ENCODE measurements around the gene POLE4.

Gene POLE4

GRCh38 chr2:74939919-74940812, 18.3 kb upstream of the POLE4 start:
- no peak for TF ChIP-seq CTCF (IDR thresholded peaks at IDR 0.05; ENCODE audit: low read depth, low read length)
- in situ Hi-C loops (cut with HindIII; ENCODE audit: low sequenced_read_pairs): no loop called here
- DNase-seq (ENCODE audit: low read depth, low spot score): no peak
- no peak overlapping the region for H3K4me3 ChIP-seq (ENCODE audit: low read depth, low read length)

DNA sequence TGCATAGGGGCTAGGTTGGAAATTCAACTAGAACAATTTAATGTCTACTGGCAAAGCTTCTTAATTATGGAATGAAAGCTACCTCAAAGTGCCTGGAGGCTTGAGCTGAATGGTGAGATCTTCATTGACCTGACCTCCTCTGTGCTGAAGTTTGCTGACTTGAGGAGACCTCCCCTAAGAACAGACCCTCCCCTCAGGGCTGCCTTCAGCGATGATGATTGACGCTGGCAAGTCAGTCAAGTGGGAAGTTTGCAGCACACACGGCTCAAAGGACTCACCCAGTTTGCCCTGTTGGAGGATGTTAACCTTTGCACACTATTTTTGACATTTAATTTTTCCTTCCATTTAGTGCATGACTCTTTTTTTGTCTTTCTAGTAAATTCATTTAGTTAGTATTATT, 17.2 kb upstream of the POLE4 start:
- no peak for TF ChIP-seq CTCF (IDR thresholded peaks at IDR 0.05; ENCODE audit: low read depth, low read length)
- no peak for DNase-seq (ENCODE audit: low read depth, low spot score)
- no peak overlapping the region for H3K4me3 ChIP-seq (ENCODE audit: low read depth, low read length)
- in situ Hi-C loops (cut with HindIII; ENCODE audit: low sequenced_read_pairs): no loop called here

GRCh38 chr2:74942263-74942662, 16.2 kb upstream of the POLE4 start:
- H3K4me3 ChIP-seq (ENCODE audit: low read depth, low read length): no peak overlapping the region
- no peak for DNase-seq (ENCODE audit: low read depth, low spot score)
- in situ Hi-C loops (cut with HindIII; ENCODE audit: low sequenced_read_pairs): no loop called here
- no peak for TF ChIP-seq CTCF (IDR thresholded peaks at IDR 0.05; ENCODE audit: low read depth, low read length)

- TF ChIP-seq CTCF (IDR thresholded peaks at IDR 0.05; ENCODE audit: low read depth, low read length): no peak
- no peak overlapping the region for H3K4me3 ChIP-seq (ENCODE audit: low read depth, low read length)
- in situ Hi-C loops (cut with HindIII; ENCODE audit: low sequenced_read_pairs): no loop called here
- peak; percentile 29 for DNase-seq (ENCODE audit: low read depth, low spot score)
Measured at GRCh38 chr2:74944987-74945787, 13.3 kb upstream of the POLE4 start.

- no peak for DNase-seq (ENCODE audit: low read depth, low spot score)
- TF ChIP-seq CTCF (IDR thresholded peaks at IDR 0.05; ENCODE audit: low read depth, low read length): no peak
- in situ Hi-C loops (cut with HindIII; ENCODE audit: low sequenced_read_pairs): no loop called here
- no peak overlapping the region for H3K4me3 ChIP-seq (ENCODE audit: low read depth, low read length)
Measured at GRCh38 chr2:74945788-74946331, 12.6 kb upstream of the POLE4 start.

DNA sequence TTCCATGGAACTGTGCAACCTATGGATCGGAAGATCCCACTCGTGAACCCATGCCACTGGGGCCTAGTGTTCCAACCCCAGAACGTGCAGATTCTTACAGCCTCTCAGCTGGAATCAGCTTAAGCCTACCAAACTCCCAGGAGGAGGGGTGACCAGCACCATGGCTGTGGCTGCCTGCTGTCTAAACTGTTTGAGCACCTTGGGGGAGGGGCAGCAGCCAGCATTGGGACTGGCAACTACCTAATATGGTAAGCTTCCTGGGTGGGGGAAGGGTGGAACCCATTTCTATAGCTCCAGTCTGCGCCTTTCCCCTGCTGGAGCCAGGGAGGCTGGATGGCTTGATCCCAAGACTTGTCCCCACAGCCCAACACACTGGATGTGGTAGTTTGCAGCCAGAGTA, 10.7 kb upstream of the POLE4 start:
- no peak overlapping the region for H3K4me3 ChIP-seq (ENCODE audit: low read depth, low read length)
- no peak for TF ChIP-seq CTCF (IDR thresholded peaks at IDR 0.05; ENCODE audit: low read depth, low read length)
- no peak for DNase-seq (ENCODE audit: low read depth, low spot score)
- in situ Hi-C loops (cut with HindIII; ENCODE audit: low sequenced_read_pairs): no loop called here
